BE2C (cell line): ENCODE data around the gene DDX10.

ENCODE experiments used
- DNase-seq: peaks from one replicate; pipeline ENCODE4 v3.0.0-alpha.2; 2020
- H3K27me3 ChIP-seq: fragments of 250-450 bp; sonication (Bioruptor Pico); 2 replicates; pipeline ENCODE4 v1.5.1; 2020; ENCODE audit warnings: mild to moderate bottlenecking
- H3K36me3 ChIP-seq: fragments of 250-450 bp; sonication (Bioruptor Pico); 2 replicates; pipeline ENCODE4 v1.5.1; 2020; ENCODE audit warnings: mild to moderate bottlenecking
- H3K4me1 ChIP-seq: fragments of 250-450 bp; sonication (Bioruptor Pico); 2 replicates; pipeline ENCODE4 v1.5.1; 2020
- H3K4me3 ChIP-seq: 2 replicates; pipeline ENCODE4 v1.5.1; 2011; ENCODE audit warnings: low read depth, low read length
- H3K9me3 ChIP-seq: fragments of 250-450 bp; sonication (Bioruptor Pico); 2 replicates; pipeline ENCODE4 v1.5.1; 2020
- CTCF ChIP-seq: IDR thresholded peaks from 2 replicates; pipeline ENCODE4 v1.5.1; 2012; ENCODE audit warnings: mild to moderate bottlenecking, low read depth, low read length

DDX10 gene

GRCh38 chr11:108743851-108744250 is 79.0 kb downstream of the DDX10 start:
- H3K4me1 ChIP-seq: no peaks in the 10 kb centered on the region
- no peak for TF ChIP-seq CTCF
- DNase-seq: no peak
- no peaks in the 10 kb centered on the region for H3K27me3 ChIP-seq
- no peak overlapping the region for H3K4me3 ChIP-seq
- no peaks in the 10 kb centered on the region; the same call in none of the 2 replicates for H3K36me3 ChIP-seq
- H3K9me3 ChIP-seq: no peaks in the 10 kb centered on the region; the same call in none of the 2 replicates

GRCh38 chr11:108748968-108749367 is 84.1 kb downstream of the DDX10 start:
- no peak for DNase-seq
- Histone ChIP-seq H3K27me3 (no peaks in the 10 kb centered on the region), H3K4me3 (no peak overlapping the region), H3K9me3 (no peaks in the 10 kb centered on the region), H3K4me1 (peaks cover 2% of the 10 kb centered on the region; the same call in 1 of the 2 replicates), H3K36me3 (no peaks in the 10 kb centered on the region)
- no peak for TF ChIP-seq CTCF

- Histone ChIP-seq H3K9me3 (no peaks in the 10 kb centered on the region), H3K36me3 (no peaks in the 10 kb centered on the region), H3K4me1 (peaks cover 2% of the 10 kb centered on the region; the same call in 1 of the 2 replicates), H3K4me3 (no peak overlapping the region), H3K27me3 (no peaks in the 10 kb centered on the region)
- TF ChIP-seq CTCF: no peak
- DNase-seq: no peak
Observed at GRCh38 chr11:108751444-108751843, 86.6 kb downstream of the DDX10 start.

GRCh38 chr11:108752297-108752751 is 87.5 kb downstream of the DDX10 start:
- Histone ChIP-seq H3K4me3 (no peak overlapping the region), H3K9me3 (no peaks in the 10 kb centered on the region), H3K4me1 (peaks cover 2% of the 10 kb centered on the region; the same call in 1 of the 2 replicates), H3K27me3 (no peaks in the 10 kb centered on the region), H3K36me3 (no peaks in the 10 kb centered on the region)
- DNase-seq: no peak
- no peak for TF ChIP-seq CTCF

- Histone ChIP-seq H3K27me3 (no peaks in the 10 kb centered on the region), H3K4me1 (peaks cover 11% of the 10 kb centered on the region), H3K4me3 (no peak overlapping the region), H3K36me3 (no peaks in the 10 kb centered on the region), H3K9me3 (no peaks in the 10 kb centered on the region)
- DNase-seq: no peak
- TF ChIP-seq CTCF: no peak
Observed at GRCh38 chr11:108754901-108755625, 90.2 kb downstream of the DDX10 start.

- no peaks in the 10 kb centered on the region for H3K9me3 ChIP-seq
- TF ChIP-seq CTCF: no peak
- H3K36me3 ChIP-seq: no peaks in the 10 kb centered on the region
- H3K4me3 ChIP-seq: no peak overlapping the region
- H3K4me1 ChIP-seq: peaks cover 8% of the 10 kb centered on the region
- DNase-seq: no peak
- H3K27me3 ChIP-seq: no peaks in the 10 kb centered on the region
Observed at GRCh38 chr11:108757630-108758029, 92.8 kb downstream of the DDX10 start.
